Stimulated activated CD8-positive, alpha-beta memory T cell treated with anti-CD3 and anti-CD28 coated beads, Interleukin-7, amount 100 ng/mL, for 4 hours (primary cell): ENCODE results near the gene CA10.

ENCODE experiments used
- DNase-seq, 2 donors: peaks; one replicate each; pipeline ENCODE4 v3.0.0-alpha.2; 2020; ENCODE audit warnings: low read depth in 2 of 2

The CA10 gene

DNA sequence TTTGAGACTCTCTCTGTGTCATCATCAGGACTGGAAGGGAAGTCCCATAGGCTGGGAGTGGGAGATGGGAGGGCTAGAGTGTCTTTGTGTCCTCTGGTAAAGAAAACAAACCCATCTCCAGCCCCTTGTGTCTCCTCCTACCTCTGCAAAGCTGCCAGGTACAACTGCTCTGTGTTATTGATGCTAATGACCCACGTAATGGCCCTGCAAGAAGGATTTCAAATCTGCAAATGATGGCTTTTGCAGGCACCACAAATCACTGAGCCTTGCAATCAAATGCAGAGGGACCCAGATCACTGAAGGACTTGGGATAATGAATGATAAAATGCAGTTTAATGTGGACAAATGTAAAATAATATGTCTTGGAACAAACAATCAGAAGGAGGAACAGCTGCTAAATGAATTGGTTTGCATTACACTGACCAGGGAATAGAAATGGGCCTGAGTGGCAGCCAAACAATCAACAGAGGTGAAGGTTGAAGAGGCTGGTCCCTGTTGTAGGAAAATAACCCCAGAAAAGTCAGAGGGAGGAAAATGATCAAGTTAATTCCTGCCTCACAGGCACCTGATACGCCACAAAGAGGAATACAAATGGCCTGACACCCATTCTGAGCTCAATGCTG lies 473.1 kb downstream of the CA10 start:
- no peak for DNase-seq

DNA sequence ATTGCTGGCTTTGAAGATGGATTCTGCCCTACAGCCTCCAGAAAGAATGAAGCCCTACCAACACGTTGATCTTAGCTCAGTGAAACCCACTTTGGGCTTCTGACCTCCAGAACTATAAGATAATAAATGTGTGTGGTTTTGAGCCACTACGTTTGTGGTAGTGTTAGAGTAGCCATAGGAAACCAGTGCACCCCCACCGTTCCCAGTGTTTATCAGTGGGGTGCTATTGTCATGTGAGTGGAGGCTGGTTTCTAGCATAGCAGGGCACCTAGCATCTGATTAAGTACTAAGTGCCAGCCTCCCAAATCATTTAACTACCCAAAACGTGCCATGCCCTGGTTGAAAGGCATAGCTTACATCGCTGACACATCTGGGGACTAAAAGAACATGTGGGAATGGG lies 474.3 kb downstream of the CA10 start:
- no peak for DNase-seq

DNA sequence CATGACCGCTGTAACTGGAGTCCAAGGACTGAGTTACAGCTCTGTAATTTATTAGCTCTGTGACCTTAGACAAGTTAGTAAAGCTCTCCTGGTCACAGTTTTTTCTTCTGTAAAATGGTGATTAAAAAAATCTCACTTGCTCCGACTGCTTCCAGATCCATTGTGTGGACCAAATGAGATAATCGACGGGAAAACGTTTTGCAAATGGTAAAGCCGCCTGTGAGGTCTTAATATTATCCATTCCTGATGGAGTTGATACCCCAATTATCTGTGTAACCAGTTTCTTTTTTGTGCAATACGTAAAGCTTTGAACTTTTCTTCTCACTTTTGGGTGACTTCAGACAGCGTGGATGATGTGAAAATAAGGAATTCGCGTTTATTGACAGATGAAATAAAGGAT lies 475.2 kb downstream of the CA10 start:
- no peak for DNase-seq

DNA sequence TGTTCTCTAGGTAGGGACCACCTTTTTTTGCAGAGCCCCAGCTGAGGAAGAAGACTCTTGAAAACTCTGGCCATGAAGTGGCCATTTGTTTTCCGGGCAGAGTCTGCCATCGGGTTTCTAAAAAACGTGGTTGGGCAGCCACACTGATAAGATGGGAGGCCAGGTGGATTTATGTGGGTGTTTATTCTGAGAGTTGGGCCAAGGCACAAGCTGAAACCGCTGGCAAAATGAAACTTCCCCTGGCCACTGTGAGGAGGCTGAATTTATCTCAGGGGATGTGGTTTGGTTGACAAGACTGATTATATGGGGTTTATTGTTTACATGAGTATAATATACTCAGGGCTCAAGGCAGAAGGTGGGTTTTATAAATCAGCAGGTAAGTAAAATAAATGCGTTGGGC lies 476.4 kb downstream of the CA10 start:
- DNase-seq: no peak

DNA sequence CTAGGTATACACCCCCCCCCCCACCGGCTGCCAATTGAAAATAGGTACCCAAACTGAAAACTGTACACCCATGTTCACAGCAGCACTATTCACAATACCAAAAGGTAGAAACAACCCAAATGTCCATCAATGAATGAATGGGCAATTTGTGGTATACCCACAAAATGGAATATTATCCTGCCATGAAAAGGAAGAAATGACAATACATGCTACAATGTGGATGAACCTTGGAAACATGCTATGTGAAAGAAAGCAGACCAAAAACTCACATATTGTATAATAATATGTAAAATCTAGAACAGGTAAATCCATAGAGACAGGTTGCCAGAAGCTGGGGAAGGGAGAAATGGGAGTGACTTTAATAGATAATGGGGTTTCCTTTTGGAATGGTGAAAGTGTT lies 480.6 kb downstream of the CA10 start:
- DNase-seq: no peak

DNA sequence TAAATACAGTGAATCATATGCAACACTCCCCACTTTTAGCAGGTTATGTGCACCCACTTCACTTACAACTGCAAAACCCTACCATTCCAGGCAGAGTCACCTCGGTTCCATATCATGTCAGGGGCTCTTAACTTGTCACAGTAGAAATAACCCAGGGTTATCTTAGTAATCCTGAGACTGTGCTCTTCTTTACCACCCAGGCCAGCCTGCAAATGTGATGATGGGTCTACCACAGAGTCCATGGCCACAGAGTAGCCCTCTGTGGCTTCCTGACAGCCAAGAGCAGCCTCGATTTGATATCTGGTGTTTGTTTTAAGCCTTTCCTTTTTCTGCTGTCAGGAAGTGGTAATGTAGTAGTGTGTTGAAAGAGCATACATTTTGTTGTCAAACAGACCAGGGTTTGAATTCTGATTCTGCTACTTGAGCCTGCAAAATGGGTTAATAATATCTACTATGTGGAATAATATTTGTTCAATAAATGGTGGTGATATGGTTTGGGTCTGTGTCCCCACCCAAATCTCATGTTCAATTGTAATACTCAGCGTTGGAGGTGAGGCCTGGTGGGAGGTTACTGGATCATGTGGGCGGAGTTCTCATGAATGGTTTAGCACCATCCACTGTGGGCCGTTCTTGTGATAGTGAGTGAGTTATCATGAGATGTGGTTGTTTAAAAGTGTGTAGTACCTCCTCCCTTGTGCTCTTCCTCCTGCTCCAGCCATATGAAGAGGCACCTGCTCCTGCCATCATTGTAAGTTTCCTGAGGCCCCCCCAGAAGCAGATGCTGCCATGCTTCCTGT lies 481.6 kb downstream of the CA10 start:
- DNase-seq: no peak

DNA sequence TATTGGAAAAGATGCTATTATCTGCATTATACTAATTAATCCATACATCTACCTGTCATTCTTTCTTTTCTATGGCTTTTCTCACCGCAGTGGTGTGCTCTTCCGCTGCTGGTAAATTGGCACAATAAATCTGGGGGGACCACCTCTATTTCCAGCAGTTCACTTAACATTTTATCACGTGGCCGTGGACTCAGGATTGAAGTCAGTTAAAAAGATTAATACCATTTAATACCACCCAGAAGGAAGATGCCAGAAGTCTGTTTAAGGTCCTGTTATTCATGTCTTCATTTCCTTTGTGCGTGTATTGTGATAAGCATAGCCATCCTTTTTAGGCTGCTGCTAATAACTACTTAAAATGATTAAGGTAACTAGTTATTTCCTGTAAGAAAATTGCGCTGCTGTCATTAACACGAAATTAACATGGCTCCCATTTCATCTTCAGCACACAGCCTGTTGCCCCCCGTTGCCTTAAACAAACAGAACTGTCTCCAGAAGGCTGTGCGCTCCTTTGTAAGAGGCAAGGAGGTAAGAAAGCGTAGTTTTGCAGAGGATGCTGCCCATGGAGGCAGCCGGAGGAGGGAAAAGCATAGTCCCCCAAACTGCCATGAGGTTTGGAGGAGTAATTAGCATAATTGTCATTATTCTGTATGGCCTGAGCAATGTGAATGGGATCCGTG lies 483.8 kb downstream of the CA10 start:
- DNase-seq: no peak

DNA sequence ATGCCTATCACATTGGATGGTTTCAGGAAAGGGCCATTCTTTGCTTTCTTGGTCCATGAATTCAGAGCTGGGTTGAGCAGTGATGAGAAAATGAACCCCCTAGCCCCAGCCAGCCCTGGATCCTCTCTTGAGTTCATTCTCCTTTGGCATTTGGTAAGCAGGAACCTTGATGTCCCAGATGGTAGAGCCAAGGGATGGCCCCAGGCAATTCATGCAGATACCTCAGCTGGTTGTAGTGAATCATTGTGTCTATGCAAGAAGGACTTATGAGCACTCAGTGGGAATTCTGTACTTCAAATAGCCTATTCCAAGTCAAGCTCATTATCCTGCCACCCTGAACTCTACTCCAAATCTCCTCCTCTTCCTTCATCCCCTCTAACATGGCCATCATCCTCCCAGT lies 485.4 kb downstream of the CA10 start:
- DNase-seq: no peak

DNA sequence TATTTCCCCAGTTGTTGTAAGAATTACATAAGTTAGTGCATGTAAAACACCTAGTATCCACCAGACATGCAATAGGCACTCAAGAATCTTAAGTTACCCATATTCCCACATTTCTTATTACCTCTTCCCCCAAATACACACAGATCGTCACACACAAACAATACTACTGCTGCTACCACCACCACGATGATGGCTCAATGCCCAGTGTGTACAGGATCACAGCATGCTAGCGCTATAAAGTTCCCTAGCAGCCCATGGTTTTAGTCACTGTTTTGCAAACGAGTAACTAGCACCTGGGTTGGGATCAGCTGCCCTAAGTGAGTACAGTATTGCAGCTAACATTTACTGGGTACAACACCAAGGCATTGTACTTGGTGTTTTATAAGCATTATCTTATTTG lies 486.4 kb downstream of the CA10 start:
- no peak for DNase-seq

DNA sequence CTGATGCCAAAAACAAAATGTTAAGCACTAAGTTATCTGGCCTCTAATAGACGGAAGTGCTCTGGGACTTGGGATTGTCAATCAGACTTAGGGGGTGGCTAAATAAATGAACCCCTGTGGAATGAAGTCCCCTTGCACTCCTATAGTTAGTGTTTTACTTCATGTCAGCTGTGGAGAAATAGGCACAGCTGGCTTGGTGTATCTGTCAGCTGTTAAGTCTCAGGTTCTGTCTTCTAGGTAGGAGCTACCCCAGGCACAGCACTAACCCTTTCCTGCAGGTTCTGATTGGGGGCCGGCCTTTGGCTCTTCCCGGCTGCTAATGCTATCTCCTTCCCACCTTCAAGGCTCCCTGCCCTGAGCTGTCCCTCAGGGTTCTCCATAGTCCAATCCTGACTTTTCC lies 487.6 kb downstream of the CA10 start:
- no peak for DNase-seq

DNA sequence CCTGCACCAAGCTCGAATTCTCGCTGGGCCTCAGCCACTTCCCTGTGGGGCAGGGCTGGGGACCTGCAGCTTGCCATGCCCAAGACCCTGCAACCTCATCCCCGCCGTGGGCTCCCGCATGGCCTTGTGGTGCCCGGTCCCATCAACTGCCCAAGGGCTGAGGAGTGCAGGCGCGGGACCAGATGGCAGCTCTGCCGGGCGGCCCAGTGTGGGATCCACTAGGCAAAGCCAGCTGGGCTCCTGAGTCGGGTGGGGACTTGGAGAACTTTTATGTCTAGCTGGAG lies 489.6 kb downstream of the CA10 start:
- DNase-seq: no peak

DNA sequence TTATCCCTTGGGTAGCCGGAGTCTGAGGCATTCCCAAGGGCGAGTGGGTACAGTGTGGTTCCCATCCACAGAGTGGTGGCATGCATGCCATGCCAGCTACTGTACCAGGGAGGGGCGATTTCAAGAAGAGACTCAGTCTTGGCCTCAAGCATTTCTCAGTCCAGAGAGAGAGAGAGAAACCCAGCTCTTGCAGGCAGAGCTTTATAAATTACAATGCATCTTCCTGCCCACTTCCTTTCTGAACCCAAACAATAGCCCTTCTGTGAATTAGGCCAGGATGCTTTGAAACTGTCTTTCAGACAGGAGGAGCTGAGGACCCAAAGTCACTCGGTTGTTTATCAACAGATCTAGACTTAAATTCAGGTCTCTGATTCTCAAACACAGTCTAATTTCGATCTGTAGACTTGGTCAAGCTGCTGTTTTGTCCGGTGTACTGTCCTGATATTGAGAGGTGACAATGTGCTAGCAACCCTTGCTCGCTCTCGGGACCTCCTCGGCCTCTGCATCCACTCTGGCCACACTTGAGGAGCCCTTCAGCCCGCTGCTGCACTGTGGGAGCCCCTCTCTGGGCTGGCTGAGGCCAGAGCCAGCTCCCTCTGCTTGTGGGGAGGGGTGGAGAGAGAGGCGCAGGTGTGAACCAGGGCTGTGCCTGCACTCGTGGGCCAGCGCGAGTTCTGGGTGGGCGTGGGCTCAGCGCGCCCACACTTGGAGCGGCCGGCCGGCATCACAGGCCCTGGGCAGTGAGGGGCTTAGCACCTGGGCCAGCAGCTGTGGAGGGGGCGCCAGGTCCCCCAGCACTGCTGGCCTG lies 490.2 kb downstream of the CA10 start:
- DNase-seq: no peak

DNA sequence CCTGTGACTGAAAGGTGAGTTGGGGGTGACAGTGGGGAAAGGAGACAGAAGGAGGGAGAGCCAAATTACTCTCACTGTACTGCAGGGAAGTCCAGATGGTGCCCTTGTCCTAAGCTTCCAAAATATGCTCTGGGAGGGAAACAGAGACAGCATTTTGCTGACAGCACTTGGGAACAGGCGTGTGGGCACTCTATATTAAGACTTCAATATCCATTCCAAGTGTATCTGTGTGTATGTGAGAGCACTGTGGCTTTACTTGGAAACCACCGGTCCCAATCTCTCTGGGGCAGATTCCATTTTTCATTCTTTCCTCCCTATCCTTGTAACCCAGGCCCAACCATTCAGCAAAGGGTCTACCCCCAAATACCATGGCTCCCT lies 490.8 kb downstream of the CA10 start:
- no peak for DNase-seq

DNA sequence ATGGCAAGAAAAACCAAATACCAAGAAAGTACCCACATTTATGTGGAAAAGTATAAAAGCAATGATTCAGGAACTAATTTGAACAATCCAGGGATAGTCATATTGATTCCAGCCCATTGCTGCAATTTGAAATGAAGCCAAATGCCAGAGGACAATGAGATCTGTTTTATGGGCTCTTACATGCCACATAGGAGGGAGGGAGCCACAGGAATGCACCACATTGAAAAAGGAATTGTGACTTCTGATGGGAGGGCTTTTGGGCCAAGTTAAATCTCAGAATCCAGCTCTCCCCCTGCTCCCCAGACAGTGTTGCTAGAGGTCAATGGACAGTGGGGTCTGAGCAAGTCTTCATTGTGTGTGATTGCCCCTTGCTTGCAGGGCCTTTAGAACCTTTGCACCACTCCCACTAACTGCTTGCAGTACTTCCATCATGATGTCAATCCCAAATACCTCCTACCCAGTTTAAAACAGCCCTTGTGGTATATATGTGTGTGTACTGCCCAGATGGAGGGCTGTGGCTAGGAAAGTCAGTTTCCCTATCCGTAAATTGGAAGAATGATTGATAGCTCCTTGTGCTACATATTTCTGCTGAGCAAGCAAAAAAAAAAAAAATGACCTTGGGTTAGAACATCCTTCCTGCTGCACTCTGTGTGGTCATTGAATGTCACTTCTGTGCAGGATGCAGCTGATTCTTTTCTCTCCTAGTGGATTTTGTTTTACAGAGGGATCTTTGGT lies 491.4 kb downstream of the CA10 start:
- DNase-seq: no peak

DNA sequence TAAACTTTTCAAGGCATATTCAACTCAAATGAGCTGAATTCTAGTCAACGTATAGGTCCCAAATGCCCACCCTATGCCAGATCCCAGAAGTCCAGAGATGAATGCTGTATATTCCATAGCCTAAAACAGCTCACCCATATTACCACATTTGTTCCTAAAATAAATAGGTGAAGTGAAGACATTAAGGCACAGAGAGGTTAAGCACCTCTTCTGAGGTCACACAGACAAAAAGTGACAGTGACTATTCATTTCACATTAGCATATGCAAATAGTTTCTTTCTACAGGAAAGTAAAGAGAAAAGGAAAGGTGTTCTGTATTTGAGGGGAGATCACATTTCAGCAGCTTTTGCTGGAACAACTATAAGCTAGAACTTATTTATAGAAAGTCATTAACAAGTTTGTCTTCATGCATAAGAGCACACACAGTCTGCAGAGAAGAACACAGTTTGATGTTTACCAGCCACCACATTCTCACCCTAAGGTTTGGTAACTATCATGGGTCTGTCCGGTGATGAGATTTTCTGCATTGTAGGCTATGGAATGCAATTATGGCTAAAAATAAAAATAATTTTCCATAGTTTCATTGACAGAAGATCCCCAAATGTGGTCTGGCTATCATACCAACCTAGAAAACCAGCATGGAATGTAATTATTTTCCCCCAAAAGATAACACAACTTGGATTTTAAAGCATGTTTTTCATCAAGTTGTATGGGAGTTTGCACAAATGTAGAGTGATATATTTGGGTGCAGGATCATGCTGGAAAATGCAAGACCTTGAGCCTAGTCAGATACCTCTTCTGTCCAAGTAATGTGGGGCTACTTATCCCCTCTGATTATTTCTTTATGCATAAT lies 496.1 kb downstream of the CA10 start:
- no peak for DNase-seq

DNA sequence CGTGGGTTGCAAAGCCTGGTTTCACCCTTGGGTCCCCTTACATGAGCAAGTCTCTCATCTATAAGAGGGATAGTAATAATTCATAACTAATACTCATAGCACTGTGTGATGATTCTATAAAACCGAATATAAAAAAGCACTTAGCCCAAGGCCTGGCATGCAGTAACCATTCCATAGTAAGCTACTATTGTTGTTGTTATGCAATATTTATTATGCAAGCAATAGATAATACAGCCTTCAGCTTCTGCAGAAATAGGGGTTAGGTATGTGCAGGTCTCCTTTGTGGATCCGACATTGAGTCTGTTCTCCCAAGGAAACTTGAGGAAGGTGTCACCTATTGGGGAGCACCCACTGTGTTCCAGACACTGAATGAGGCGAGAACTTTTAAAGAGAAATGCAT lies 497.1 kb downstream of the CA10 start:
- DNase-seq: no peak

DNA sequence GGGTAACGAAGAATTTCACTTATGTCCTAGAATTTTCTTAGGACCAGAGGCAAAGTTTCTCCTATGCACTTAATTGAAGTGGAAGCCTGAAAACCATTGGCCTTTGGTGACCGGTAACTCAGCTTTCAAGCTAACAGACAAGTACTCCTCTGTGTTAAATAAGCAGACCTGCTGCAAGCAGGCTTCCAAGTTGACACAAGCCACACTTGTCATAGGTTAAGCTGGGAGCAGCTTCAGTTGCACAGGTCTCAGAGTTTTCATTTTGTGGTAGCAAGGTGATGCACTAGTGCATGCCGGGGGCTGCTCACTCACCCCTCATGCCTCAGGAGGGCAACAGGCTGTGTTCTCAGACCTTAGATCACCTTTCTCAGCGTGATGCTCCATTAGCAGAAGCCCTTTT lies 498.2 kb downstream of the CA10 start:
- no peak for DNase-seq

DNA sequence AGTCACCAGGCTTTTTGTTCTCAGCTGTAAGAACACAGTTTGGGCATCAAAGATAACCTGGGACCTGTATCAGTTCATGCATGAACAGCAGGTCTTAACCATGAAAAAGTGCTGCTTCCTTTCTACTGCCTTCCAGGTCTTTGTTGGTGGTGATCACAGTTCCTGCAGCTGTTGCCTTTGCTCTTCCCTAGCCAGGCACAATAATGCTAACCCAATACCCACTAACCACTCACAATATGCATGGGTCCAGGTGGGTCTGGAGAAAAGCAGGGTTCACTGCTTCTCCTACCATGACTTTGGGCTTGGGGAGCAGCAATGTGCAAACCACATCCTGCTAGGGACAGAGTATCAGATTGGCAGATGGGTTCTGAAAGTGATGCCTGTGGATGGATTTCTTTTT lies 501.3 kb downstream of the CA10 start:
- no peak for DNase-seq

DNA sequence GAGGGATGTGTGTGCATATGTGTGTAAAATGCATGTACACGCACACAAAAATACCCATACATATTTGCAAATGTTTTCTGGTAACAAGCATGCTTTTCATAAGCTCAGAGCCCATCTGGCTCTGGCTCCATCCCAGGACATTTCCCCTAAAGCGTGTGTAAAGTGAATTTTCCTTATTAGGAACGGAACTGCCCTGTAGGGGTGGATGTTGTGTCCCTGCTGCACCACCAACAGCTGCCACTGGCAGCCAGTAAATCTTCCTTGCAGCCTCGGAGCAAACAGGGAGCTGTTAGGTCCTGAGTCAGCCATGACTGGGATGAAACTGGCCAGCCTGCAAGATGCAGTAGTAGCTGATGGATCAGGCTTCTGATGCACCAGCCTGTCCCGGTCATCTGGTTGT lies 504.6 kb downstream of the CA10 start:
- DNase-seq: no peak

DNA sequence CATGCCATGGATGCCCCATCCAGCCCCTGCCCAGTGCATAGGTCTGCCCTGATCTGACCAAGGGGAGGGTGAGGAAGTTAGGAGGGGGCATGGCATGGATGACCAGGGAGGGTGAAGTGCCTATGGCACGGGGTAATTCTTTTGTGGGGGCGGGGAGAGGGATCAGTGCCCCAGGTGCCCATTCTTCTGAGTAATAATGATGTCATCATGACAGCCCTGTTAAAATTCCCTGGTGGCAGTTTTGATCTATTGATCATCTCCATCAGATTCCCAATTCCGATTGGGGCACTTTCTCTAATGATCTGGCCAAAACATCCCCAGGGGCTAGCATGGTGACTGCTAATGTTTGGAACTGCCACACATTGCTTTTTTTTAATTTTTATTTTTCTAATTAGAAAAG lies 506.0 kb downstream of the CA10 start:
- no peak for DNase-seq
